GM21526 (cell line): ENCODE measurements around the gene CACNA1A.
"Not testable (repeated sequence)": the region's sequence is repeated elsewhere in the genome, so short reads cannot be mapped to it uniquely, and the experiment has no call there.

Experiments
- ATAC-seq: cut with Tn5 transposase; IDR thresholded peaks from one replicate; pipeline ENCODE4 v1.9.1; 2021; ENCODE audit warnings: moderate library complexity; ENCODE audit not compliant: unreplicated experiment, low FRiP score

Gene CACNA1A

DNA sequence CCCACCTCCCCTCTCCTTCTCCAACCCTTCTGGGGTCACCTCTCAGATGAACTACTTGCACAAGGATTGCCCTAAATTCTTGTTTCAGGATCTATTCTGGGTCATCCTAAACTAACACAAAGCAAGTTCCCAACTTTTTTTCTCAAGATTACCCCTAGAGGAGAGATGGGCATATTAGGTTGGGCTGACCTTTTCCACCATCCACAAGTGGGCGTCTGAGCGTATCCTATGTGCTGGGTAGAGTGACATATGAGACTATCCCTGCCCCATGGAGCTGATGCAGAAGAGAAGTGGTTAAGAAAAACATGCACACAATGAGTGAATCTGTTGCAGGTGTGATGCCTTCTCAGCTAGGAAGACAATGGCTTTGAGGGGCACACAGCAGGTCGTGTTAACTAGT lies 132.7 kb downstream of the CACNA1A start:
- ATAC-seq, result no peak

DNA sequence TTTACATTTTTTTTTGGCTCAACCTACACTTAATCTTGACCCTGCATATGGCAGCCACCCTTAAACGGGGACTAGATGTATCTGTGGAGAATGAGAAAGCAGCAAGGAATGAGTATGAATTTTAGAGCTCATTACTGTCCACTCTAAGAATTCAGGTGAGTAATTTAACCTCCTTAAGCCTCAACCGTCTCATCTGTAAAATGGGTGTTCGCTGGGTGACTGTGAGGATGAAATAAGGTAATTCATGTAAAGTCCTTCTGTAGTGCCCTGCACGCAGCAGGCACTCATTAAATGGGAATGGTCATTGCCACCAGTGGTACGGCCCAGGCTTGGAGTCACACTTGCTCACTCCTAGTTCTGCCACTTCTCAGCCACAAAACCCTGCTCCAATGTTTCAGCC lies 135.3 kb downstream of the CACNA1A start:
- no peak for ATAC-seq

DNA sequence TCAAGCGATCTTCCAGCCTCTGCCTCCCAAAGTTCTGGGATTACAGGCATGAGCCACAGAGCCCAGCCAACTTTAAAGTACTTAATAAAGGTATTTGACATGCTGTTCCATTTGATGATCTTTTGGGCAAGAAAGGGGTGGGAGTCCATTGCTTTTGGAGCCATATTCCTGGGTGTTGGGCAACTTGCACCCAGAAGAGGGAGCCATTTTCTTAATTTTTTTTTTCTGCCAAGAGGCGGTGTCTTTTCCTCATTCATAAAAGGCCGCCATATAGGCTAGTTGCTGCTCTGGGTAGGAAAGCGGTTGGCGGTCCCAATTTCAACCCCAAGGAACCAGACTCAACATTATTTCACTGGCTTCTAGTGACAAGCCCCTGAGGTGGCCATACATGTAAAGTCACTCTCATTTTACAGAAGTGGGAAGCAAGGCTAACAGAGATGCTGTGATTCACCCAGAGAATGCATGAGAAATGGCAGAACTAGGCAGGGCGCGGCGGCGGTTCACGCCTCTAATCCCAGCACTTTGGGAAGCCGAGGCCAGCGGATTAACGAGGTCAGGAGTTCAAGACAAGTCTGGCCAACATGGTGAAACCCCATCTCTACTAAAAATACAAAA lies 139.6 kb downstream of the CACNA1A start:
- no peak for ATAC-seq

DNA sequence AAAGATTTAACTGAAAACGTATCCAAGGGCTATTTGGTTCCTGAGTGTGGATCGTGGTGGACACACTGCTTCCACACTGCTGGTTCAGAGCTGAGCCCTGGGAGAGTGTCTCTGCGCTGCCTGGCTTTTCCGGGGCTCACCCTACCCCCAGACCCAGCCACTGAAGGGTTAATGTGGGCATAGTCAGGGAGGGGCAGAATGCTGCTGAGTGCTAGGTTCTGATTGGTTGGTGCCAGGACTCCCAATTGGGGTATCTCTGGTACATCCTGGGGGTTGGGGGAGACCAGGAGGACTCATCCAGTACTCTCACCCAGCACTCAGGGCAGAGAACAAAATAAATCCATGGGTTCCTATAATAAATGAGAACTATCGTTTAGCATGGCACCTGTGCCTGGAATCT lies 142.3 kb downstream of the CACNA1A start:
- no peak for ATAC-seq

DNA sequence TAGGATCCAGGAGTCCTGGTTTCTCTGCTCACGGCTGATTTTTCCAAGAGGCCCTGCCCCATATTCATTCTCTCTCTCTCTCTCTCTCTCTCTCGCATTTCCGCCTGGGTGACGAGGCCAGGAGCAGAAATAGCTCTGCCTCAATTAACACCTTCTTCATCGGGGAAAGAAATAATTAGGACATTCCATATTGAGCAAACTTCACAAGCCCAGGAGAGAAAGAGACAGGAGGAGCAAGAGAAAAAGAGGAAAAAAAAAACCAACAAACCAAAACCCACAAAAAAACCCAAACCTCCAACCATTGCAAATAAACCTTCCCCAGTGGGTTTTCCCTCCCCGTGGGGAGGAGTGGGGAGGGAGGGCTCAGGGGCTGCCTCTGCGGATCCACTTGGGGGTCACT lies 143.0 kb downstream of the CACNA1A start:
- ATAC-seq, result no peak

GRCh38 chr19:13362668-13363067 lies 143.6 kb downstream of the CACNA1A start:
- ATAC-seq, result no peak

- not testable (repeated sequence) for ATAC-seq
Measured at GRCh38 chr19:13361726-13362125, 144.6 kb downstream of the CACNA1A start.

- no peak for ATAC-seq
Measured at GRCh38 chr19:13356686-13357280, 149.5 kb downstream of the CACNA1A start.

DNA sequence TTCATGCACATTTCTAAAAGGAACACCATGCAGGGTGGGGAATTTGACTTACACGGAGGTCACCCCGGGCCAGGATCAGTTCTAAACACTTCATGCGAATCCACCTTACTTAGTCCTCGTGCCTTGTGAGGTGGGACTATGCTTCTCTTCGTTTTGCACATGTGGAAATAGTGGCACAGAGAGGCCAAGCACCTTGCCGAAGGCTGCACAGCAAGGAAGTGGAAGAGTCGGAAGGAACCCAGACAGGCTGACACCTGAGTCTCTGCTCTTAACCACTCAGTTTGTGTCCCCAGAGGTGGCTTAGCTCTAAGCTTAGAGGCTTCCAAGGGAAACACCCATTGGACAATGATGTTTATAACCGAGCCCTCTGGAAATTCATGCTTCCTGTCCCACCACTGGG lies 150.1 kb downstream of the CACNA1A start:
- ATAC-seq, result no peak

DNA sequence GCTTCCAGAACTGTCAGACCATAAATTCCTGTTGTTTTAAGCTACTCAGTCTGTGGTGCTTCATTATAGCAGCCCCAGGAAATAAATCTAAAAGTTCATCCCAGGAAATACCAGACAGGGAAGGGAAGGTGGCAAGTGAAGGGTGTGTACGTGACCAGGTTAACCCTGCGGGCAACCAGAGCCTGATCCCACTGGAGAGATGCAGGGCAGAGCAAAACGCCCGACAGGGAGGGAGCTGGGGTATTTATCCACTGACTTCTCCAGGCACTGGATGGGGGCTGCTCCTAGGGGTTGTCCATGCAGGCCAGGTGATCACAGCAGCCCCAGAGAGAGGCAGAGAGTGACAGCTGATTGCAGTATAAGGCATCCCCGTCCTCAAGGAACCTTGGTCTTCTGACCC lies 150.9 kb downstream of the CACNA1A start:
- no peak for ATAC-seq

GRCh38 chr19:13353625-13354024 lies 152.7 kb downstream of the CACNA1A start:
- ATAC-seq, result no peak

- no peak for ATAC-seq
Measured at GRCh38 chr19:13350759-13351158, 155.5 kb downstream of the CACNA1A start.

- ATAC-seq, result no peak
Measured at GRCh38 chr19:13350072-13350471, 156.2 kb downstream of the CACNA1A start.

- no peak for ATAC-seq
Measured at GRCh38 chr19:13347367-13347766, 158.9 kb downstream of the CACNA1A start.

DNA sequence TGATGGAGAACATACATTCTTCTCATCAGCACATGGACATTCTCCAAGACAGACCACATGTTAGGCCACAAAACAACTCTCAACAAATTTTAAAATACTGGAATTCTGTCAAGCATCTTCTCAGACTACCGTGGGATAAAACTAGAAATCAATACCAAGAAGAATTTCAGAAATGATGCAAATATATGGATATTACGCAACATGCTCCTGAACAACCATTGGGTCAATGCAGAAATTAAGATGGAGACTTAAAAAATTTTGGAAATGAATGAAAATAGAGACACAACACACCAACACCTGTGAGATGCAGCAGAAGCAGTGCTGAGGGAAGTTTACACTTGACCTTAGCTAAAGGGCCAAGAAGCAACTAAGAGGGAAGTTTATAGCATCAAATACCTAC lies 162.8 kb downstream of the CACNA1A start:
- ATAC-seq, result no peak

DNA sequence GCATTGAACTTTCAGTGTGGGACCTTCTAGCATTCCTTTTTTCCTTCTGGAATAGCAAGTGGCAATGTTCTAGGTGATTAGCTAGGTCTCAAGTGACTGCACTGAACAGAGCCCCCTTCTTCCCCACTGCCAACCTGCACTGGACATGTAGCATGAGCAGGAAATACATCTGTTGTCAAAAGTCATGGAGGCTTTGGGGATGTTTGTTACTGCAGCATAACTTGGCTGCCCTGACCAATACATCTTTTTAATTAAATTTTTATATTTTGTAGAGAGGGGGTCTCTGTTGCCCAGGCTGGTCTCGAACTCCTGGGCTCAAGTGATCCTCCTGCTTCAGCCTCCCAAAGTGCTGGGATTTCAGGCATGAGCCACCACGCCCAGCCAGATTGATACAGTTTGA lies 163.6 kb downstream of the CACNA1A start:
- ATAC-seq, result no peak

- no peak for ATAC-seq
Measured at GRCh38 chr19:13339869-13340268, 166.4 kb downstream of the CACNA1A start.

- ATAC-seq, result no peak
Measured at GRCh38 chr19:13337181-13337580, 169.1 kb downstream of the CACNA1A start.

- ATAC-seq, result no peak
Measured at GRCh38 chr19:13334801-13335481, 171.3 kb downstream of the CACNA1A start.

GRCh38 chr19:13330285-13330684 lies 176.0 kb downstream of the CACNA1A start:
- ATAC-seq, result no peak

DNA sequence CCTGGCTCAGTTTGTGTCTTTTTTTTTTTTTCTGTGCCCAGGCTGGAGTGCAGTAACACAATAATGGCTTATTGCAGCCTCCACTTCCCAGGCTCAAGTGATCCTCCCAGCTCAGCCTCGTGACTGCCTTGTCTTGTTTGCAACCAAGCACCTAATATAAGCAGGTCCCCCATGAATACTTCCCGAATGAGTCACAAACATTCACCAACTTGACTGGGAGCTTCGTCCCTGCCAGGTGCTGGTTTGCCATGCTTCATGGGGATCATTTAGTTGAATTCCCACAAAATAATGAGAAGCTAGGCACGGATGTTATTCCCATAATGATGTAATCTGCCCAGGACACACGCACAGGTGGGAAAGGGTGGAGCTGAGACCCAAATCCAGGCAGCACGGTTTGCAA lies 176.5 kb downstream of the CACNA1A start:
- no peak for ATAC-seq

GRCh38 chr19:13328241-13328640 lies 178.0 kb downstream of the CACNA1A start:
- ATAC-seq, result no peak
